SJCRH30 (cell line): Measurements from ENCODE around the gene LRP2. TPM values are rescaled to one million over a fixed set of nuclear protein-coding genes. Genes with fewer than 3 reads are reported as not detected.
"Not testable (repeated sequence)": the region's sequence is repeated elsewhere in the genome, so short reads cannot be mapped to it uniquely, and the experiment has no call there.

Experiments
- DNase-seq, 2 experiments: peaks; one replicate each; pipeline ENCODE4 v3.0.0-alpha.2; 2015 to 2020
- H3K27ac ChIP-seq: fragments of 250-450 bp; sonication (Bioruptor Pico); 2 replicates; pipeline ENCODE4 v1.5.1; 2020; ENCODE audit warnings: mild to moderate bottlenecking, moderate library complexity
- H3K27me3 ChIP-seq: fragments of 250-450 bp; sonication (Bioruptor Pico); 2 replicates; pipeline ENCODE4 v1.5.1; 2020; ENCODE audit warnings: mild to moderate bottlenecking, moderate library complexity
- H3K36me3 ChIP-seq: fragments of 250-450 bp; sonication (Bioruptor Pico); 2 replicates; pipeline ENCODE4 v1.5.1; 2020; ENCODE audit warnings: mild to moderate bottlenecking, moderate library complexity
- H3K4me1 ChIP-seq: fragments of 250-450 bp; sonication (Bioruptor Pico); 2 replicates; pipeline ENCODE4 v1.5.1; 2020; ENCODE audit warnings: mild to moderate bottlenecking, moderate library complexity
- H3K4me3 ChIP-seq: fragments of 250-450 bp; sonication (Bioruptor Pico); 2 replicates; pipeline ENCODE4 v1.5.1; 2020; ENCODE audit warnings: mild to moderate bottlenecking, moderate library complexity
- H3K9me3 ChIP-seq: fragments of 250-450 bp; sonication (Bioruptor Pico); replicated peaks from 2 replicates; pipeline ENCODE4 v1.5.1; 2020; ENCODE audit warnings: mild to moderate bottlenecking, moderate library complexity
- total RNA-seq: library from RNA; depleted of rRNA; stranded (reverse); fragments of >200 nt; shearing (Covaris generic); gene quantifications from 2 replicates; pipeline ENCODE4 v1.2.3, GENCODE V29; 2014

Gene LRP2
- total RNA-seq, 1 experiment from 2014 or later: not detected

GRCh38 chr2:169330555-169331198 is 31.7 kb downstream of the LRP2 start:
- DNase-seq: peak in 1 of 2 experiments; percentile 3
- Histone ChIP-seq H3K36me3 (no peaks in the 10 kb centered on the region), H3K4me1 (no peaks in the 10 kb centered on the region)

DNA sequence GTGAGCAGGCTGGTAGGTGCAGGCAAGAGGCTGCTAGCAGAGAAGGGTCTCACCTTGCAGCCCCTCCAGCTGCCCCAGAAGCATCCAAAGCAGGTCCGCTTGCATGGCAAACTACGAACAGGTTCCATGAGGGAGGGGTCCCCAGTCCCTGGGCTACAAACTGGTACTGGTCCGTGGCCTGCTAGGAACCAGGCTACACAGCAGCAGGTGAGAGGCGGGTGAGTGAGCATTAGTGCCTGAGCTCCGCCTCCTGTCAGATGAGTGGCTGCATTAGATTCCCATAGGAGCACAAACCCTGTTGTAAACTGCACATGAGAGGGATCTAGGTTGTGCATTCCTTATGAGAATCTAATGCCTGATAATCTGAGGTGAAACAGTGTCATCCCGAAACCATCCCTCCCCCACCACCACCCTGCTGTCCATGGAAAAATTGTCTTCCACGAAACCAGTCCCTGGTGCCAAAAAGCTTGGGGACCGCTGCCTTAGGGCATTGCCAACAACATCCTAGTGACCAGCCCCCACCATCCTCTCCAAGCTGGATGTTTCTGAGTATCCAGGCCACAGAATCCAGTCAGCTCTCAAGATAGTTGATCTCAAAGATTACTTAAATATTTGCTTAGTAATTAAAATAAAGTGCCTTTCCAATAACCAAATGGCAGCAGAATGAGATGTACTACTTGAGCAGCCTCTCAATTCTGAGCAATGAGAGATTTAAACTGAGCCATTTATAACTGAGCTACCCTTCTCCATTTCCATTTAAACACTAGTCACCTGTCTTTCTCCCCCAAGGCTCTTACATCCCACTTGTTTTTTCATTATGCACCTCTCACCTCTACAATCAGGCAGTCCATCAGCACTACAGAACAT is 32.4 kb downstream of the LRP2 start:
- no peak for DNase-seq
- Histone ChIP-seq H3K9me3 (no peaks in the 10 kb centered on the region), H3K27ac (no peak overlapping the region), H3K36me3 (no peaks in the 10 kb centered on the region), H3K27me3 (no peaks in the 10 kb centered on the region), H3K4me3 (no peak overlapping the region), H3K4me1 (no peaks in the 10 kb centered on the region)

More at GRCh38 chr2:169330555-169331198, 31.7 kb downstream of the LRP2 start:
- H3K27me3 ChIP-seq: no peaks in the 10 kb centered on the region
- no peak overlapping the region for H3K4me3 ChIP-seq
- no peak overlapping the region for H3K27ac ChIP-seq
- H3K9me3 ChIP-seq: no peaks in the 10 kb centered on the region

- Histone ChIP-seq H3K27ac (no peak overlapping the region), H3K9me3 (no peaks in the 10 kb centered on the region), H3K4me3 (no peak overlapping the region), H3K27me3 (no peaks in the 10 kb centered on the region), H3K4me1 (no peaks in the 10 kb centered on the region), H3K36me3 (no peaks in the 10 kb centered on the region)
- DNase-seq: no peak
Measured at GRCh38 chr2:169328785-169329184, 33.5 kb downstream of the LRP2 start.

DNA sequence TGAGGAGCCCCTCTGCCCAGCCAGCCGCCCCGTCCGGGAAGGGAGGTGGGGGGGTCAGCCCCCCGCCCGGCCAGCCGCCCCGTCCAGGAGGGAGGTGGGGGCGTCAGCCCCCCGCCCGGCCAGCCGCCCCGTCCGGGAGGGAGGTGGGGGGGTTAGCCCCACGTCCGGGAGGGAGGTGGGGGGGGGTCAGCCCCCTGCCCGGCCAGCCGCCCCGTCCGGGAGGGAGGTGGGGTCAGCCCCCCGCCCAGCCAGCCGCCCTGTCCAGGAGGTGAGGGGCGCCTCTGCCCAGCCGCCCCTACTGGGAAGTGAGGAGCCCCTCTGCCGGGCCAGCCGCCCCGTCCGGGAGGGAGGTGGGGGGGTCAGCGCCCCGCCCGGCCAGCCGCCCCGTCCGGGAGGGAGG is 34.5 kb downstream of the LRP2 start:
- DNase-seq, H3K4me3 ChIP-seq, H3K27me3 ChIP-seq, H3K9me3 ChIP-seq, H3K4me1 ChIP-seq, H3K27ac ChIP-seq, H3K36me3 ChIP-seq: not testable (repeated sequence)

- not testable (repeated sequence) for H3K27ac ChIP-seq, H3K4me3 ChIP-seq, H3K27me3 ChIP-seq, DNase-seq, H3K36me3 ChIP-seq, H3K4me1 ChIP-seq, H3K9me3 ChIP-seq
Measured at GRCh38 chr2:169325886-169326285, 36.4 kb downstream of the LRP2 start.

DNA sequence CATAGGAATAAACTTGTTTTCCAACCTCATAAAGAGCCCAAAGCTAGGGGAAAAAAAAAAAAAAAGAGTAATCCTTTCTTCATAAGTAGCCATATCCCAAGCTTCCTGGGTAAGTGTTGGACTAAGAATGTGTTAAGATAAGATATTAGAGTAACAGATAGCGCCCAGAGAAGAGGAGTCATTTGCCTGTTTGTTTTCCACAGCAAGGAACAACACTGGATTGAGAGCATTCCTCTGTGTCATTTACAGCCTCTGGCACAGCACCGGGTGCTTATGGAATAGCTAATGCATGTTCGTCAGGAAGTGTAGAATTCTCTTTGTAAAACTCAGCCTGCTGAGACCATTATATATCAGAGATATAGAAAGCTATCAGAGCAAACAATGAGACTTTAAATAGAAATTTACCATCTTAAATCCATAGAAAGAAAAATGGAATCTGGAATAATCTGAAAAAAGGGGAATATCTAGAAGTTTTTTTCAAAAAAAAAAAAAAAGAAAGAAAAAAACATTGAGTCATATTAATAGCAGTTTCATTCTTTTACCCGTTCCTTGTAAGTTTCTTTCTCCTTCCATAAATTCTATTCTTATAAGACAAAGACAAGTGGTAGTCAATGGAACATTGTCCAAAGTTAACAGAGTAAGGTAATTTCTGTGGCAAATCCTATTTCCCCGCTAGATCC is 37.6 kb downstream of the LRP2 start:
- H3K36me3 ChIP-seq: no peaks in the 10 kb centered on the region
- no peak overlapping the region for H3K27ac ChIP-seq
- H3K9me3 ChIP-seq: no peaks in the 10 kb centered on the region
- DNase-seq: no peak
- no peaks in the 10 kb centered on the region for H3K27me3 ChIP-seq
- H3K4me1 ChIP-seq: no peaks in the 10 kb centered on the region
- no peak overlapping the region for H3K4me3 ChIP-seq

DNA sequence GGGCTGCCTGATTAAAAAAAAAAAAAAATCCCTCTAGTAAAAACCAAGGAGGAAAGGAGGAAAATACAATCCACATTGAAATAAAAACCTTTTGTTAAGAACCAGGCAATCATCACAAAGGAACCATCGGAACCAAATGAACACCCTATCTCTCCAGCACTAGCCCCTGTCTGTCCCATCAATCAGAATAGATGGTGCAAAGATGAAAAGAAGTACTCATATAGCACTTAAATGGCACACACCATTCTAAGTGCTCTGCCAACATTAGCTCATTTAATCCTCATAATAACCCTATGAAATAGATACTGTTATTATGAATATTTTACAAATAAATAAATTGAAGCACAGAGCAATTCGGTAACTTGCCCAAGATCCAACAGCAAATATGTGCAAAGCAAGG is 38.5 kb downstream of the LRP2 start:
- DNase-seq: no peak
- Histone ChIP-seq H3K4me3 (no peak overlapping the region), H3K4me1 (no peaks in the 10 kb centered on the region), H3K36me3 (no peaks in the 10 kb centered on the region), H3K27me3 (no peaks in the 10 kb centered on the region), H3K27ac (no peak overlapping the region), H3K9me3 (no peaks in the 10 kb centered on the region)

- no peak overlapping the region for H3K27ac ChIP-seq
- no peaks in the 10 kb centered on the region for H3K27me3 ChIP-seq
- H3K4me1 ChIP-seq: no peaks in the 10 kb centered on the region
- H3K4me3 ChIP-seq: no peak overlapping the region
- H3K36me3 ChIP-seq: no peaks in the 10 kb centered on the region
- no peak for DNase-seq
- H3K9me3 ChIP-seq: no peaks in the 10 kb centered on the region
Measured at GRCh38 chr2:169320561-169320960, 41.8 kb downstream of the LRP2 start.

DNA sequence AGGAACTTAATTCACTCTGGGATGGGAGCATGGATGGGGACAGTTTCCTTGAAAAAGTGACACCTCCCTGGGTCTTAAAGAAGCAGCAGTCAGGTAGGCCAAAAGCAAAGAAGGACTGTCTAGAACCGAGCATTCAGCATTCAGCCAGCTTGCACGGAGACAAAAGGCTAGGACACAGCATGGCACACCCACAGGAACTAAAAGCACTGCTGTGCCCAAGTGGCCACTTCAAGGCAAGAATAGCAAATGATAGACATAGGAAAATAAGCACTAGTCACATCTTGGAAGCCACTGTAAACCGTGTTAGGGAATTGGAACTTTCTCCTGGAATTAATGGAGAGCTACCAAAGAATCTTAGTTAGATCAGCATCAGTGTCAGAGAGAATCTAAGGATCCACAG is 47.0 kb downstream of the LRP2 start:
- H3K4me3 ChIP-seq: no peak overlapping the region
- no peak for DNase-seq
- no peaks in the 10 kb centered on the region for H3K27me3 ChIP-seq
- no peaks in the 10 kb centered on the region for H3K9me3 ChIP-seq
- H3K27ac ChIP-seq: no peak overlapping the region
- H3K4me1 ChIP-seq: no peaks in the 10 kb centered on the region
- no peaks in the 10 kb centered on the region for H3K36me3 ChIP-seq

DNA sequence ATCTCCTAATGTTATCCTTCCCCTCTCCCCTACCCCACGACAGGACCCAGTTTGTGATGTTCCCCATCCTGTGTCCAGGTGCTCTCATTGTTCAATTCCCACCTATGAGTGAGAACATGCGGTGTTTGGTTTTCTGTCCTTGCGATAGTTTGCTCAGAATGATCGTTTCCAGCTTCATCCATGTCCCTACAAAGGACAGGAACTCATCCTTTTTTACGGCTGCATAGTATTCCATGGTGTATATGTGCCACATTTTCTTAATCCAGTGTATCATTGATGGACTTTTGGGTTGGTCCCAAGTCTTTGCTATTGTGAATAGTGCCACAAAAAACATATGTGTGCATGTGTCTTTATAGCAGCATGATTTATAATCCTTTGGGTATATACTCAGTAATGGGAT is 54.0 kb downstream of the LRP2 start:
- not testable (repeated sequence) for H3K4me1 ChIP-seq, H3K27ac ChIP-seq, H3K27me3 ChIP-seq, H3K36me3 ChIP-seq, DNase-seq, H3K4me3 ChIP-seq, H3K9me3 ChIP-seq

DNA sequence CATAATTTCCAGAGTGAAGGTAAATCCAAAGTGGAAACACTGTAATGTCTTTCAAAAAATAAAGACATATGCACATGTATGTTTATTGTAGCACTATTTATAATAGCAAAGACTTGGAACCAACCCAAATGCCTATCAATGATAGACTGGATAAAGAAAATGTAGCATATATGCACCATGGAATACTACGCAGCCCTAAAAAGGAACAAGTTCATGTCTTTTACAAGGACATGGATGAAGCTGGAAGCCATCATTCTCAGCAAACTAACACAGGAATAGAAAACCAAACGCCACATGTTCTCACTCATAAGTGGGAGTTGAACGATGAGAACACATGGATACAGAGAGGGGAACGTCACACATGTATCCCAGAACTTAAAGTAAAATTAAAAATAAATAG is 57.6 kb downstream of the LRP2 start:
- not testable (repeated sequence) for H3K36me3 ChIP-seq, H3K4me3 ChIP-seq, H3K27ac ChIP-seq, H3K9me3 ChIP-seq, DNase-seq, H3K4me1 ChIP-seq, H3K27me3 ChIP-seq

GRCh38 chr2:169303579-169304305 is 58.6 kb downstream of the LRP2 start:
- Histone ChIP-seq H3K4me1 (no peaks in the 10 kb centered on the region), H3K27ac (no peak overlapping the region), H3K36me3 (no peaks in the 10 kb centered on the region), H3K9me3 (no peaks in the 10 kb centered on the region), H3K4me3 (no peak overlapping the region), H3K27me3 (no peaks in the 10 kb centered on the region)
- no peak for DNase-seq

GRCh38 chr2:169302364-169302763 is 60.0 kb downstream of the LRP2 start:
- Histone ChIP-seq H3K27me3 (no peaks in the 10 kb centered on the region), H3K4me3 (no peak overlapping the region), H3K27ac (no peak overlapping the region), H3K4me1 (no peaks in the 10 kb centered on the region), H3K36me3 (no peaks in the 10 kb centered on the region), H3K9me3 (no peaks in the 10 kb centered on the region)
- DNase-seq: no peak

GRCh38 chr2:169301596-169302335 is 60.6 kb downstream of the LRP2 start:
- no peaks in the 10 kb centered on the region for H3K36me3 ChIP-seq
- H3K27ac ChIP-seq: no peak overlapping the region
- no peaks in the 10 kb centered on the region for H3K27me3 ChIP-seq
- H3K4me3 ChIP-seq: no peak overlapping the region
- no peaks in the 10 kb centered on the region for H3K4me1 ChIP-seq
- no peaks in the 10 kb centered on the region for H3K9me3 ChIP-seq
- DNase-seq: no peak
